PFSK-1 (cell line): ENCODE measurements around the gene TRPM5.

Source experiments
- POLR2AphosphoS5 ChIP-seq: IDR thresholded peaks from 2 replicates; pipeline ENCODE4 v1.6.1; 2012; ENCODE audit warnings: low read depth, mild to moderate bottlenecking, control low read depth, low read length, moderate library complexity
- REST ChIP-seq, 2 experiments: IDR thresholded peaks; 2 replicates each; pipeline versions ENCODE4 v1.6.1 to v1.8.0; 2011 to 2012; ENCODE audit warnings: low read depth in 2 of 2, low read length in 2 of 2, control low read depth in 1 of 2, inconsistent platforms in 1 of 2, mild to moderate bottlenecking in 1 of 2, moderate library complexity in 1 of 2; ENCODE audit not compliant: insufficient read depth in 1 of 2
- SIN3A ChIP-seq: IDR thresholded peaks from 2 replicates; pipeline ENCODE4 v1.6.1; 2012; ENCODE audit warnings: mild to moderate bottlenecking, low read length, moderate library complexity, borderline replicate concordance; ENCODE audit not compliant: insufficient read depth
- TAF1 ChIP-seq: IDR thresholded peaks from 2 replicates; pipeline ENCODE4 v1.6.1; 2012; ENCODE audit warnings: low read length, control low read depth, borderline replicate concordance; ENCODE audit not compliant: insufficient read depth

GRCh38 chr11:2473361-2474058 lies 29.2 kb upstream of the TRPM5 start:
- TF ChIP-seq POLR2AphosphoS5 (no peak), TAF1 (no peak), REST (IDR thresholded peaks at IDR 0.05; ENCODE audit: insufficient read depth in 1 of 2, low read depth in 2 of 2, low read length in 2 of 2) (no peak), SIN3A (no peak)
